ENCODE data around the gene AGL. TPM values are rescaled to one million over a fixed set of nuclear protein-coding genes. Genes with fewer than 3 reads are reported as not detected.
"Not testable (repeated sequence)": the region's sequence is repeated elsewhere in the genome, so short reads cannot be mapped to it uniquely, and the experiment has no call there.

The AGL gene
- total RNA-seq, 4 donors from 2014 or later = 23.2 to 57.3 (median 34.7) TPM

GRCh38 chr1:99852648-99853047 is 2.5 kb downstream of the AGL start:
- Histone ChIP-seq H3K36me3 (no peaks in the 10 kb centered on the region), H3K9me3 (no peaks in the 10 kb centered on the region), H3K27ac (no peak overlapping the region), H3K4me3 (replicated peaks in 1 of 3) (no peak overlapping the region), H3K4me1 (peaks cover 3 to 12% of the 10 kb centered on the region in 2 donors), H3K27me3 (no peaks in the 10 kb centered on the region)
- 87 to 89% methylated on average over 3 of the region's 3 CpGs for WGBS, 2 donors
- no peak for DNase-seq
- no peak for TF ChIP-seq POLR2A (IDR thresholded peaks at IDR 0.05)
- no peak for TF ChIP-seq CTCF (IDR thresholded peaks at IDR 0.05)
- intact Hi-C loops (cut with DNase I) = no loop called here

GRCh38 chr1:99855914-99856450 is 5.8 kb downstream of the AGL start:
- Histone ChIP-seq H3K27me3 (no peaks in the 10 kb centered on the region), H3K9me3 (no peaks in the 10 kb centered on the region), H3K4me3 (replicated peaks in 1 of 3) (no peak overlapping the region), H3K36me3 (no peaks in the 10 kb centered on the region), H3K27ac (no peak overlapping the region), H3K4me1 (peaks cover 3 to 11% of the 10 kb centered on the region in 2 donors)
- 95 to 96% methylated on average over 1 of the region's 1 CpG for WGBS, 2 donors
- intact Hi-C loops (cut with DNase I) = no loop called here
- TF ChIP-seq CTCF (IDR thresholded peaks at IDR 0.05) (no peak), POLR2A (IDR thresholded peaks at IDR 0.05) (no peak)
- no peak for DNase-seq

GRCh38 chr1:99857041-99857440 is 6.9 kb downstream of the AGL start:
- H3K36me3 ChIP-seq; H3K4me1 ChIP-seq; H3K9me3 ChIP-seq; H3K27me3 ChIP-seq; DNase-seq; H3K27ac ChIP-seq; H3K4me3 ChIP-seq (replicated peaks in 1 of 3); intact Hi-C loops (cut with DNase I): not testable (repeated sequence)
- WGBS, 2 donors = 95 to 100% methylated on average over 3 to 9 of the region's 33 CpGs

- DNase-seq = no peak
- Histone ChIP-seq H3K9me3 (no peaks in the 10 kb centered on the region), H3K4me1 (no peaks in the 10 kb centered on the region), H3K27me3 (no peaks in the 10 kb centered on the region), H3K4me3 (replicated peaks in 1 of 3) (no peak overlapping the region), H3K27ac (no peak overlapping the region), H3K36me3 (peaks cover 0 to 5% of the 10 kb centered on the region in 2 donors)
- 91 to 93% methylated on average over 2 of the region's 2 CpGs for WGBS, 2 donors
- intact Hi-C loops (cut with DNase I) = no loop called here
- TF ChIP-seq CTCF (IDR thresholded peaks at IDR 0.05) = no peak
- no peak for TF ChIP-seq POLR2A (IDR thresholded peaks at IDR 0.05)
These were observed 8.1 kb downstream of the AGL start for GRCh38 chr1:99858286-99858685.

- Histone ChIP-seq H3K4me1 (no peaks in the 10 kb centered on the region), H3K36me3 (peaks cover 0 to 5% of the 10 kb centered on the region in 2 donors), H3K27ac (no peak overlapping the region), H3K4me3 (replicated peaks in 1 of 3) (no peak overlapping the region), H3K27me3 (no peaks in the 10 kb centered on the region), H3K9me3 (no peaks in the 10 kb centered on the region)
- intact Hi-C loops (cut with DNase I) = no loop called here
- DNase-seq = no peak
- TF ChIP-seq CTCF (IDR thresholded peaks at IDR 0.05) (no peak), POLR2A (IDR thresholded peaks at IDR 0.05) (no peak)
These were observed 8.7 kb downstream of the AGL start for GRCh38 chr1:99858881-99859280.

- WGBS, 2 donors = 91% methylated on average over 4 of the region's 4 CpGs
- intact Hi-C loops (cut with DNase I) = no loop called here
- no peak overlapping the region for H3K27ac ChIP-seq
These were observed 10.5 kb downstream of the AGL start for GRCh38 chr1:99860703-99861102.

More at GRCh38 chr1:99860703-99861102, 10.5 kb downstream of the AGL start:
- TF ChIP-seq CTCF (IDR thresholded peaks at IDR 0.05) (no peak), POLR2A (IDR thresholded peaks at IDR 0.05) (no peak)
- H3K4me1 ChIP-seq = no peaks in the 10 kb centered on the region
- no peak overlapping the region for H3K4me3 ChIP-seq (replicated peaks in 1 of 3)
- H3K27me3 ChIP-seq = no peaks in the 10 kb centered on the region
- DNase-seq = no peak
- peaks cover 0 to 5% of the 10 kb centered on the region in 2 donors for H3K36me3 ChIP-seq
- H3K9me3 ChIP-seq = no peaks in the 10 kb centered on the region
